Stimulated activated CD8-positive, alpha-beta memory T cell treated with anti-CD3 and anti-CD28 coated beads, Interleukin-7, amount 100 ng/mL, for 1 hour (primary cell): Measurements from ENCODE around the gene ESRRB.

Experiments used
- DNase-seq, 2 donors: peaks; one replicate each; pipeline ENCODE4 v3.0.0-alpha.2; 2020; ENCODE audit warnings: low read depth in 2 of 2

The ESRRB gene

DNA sequence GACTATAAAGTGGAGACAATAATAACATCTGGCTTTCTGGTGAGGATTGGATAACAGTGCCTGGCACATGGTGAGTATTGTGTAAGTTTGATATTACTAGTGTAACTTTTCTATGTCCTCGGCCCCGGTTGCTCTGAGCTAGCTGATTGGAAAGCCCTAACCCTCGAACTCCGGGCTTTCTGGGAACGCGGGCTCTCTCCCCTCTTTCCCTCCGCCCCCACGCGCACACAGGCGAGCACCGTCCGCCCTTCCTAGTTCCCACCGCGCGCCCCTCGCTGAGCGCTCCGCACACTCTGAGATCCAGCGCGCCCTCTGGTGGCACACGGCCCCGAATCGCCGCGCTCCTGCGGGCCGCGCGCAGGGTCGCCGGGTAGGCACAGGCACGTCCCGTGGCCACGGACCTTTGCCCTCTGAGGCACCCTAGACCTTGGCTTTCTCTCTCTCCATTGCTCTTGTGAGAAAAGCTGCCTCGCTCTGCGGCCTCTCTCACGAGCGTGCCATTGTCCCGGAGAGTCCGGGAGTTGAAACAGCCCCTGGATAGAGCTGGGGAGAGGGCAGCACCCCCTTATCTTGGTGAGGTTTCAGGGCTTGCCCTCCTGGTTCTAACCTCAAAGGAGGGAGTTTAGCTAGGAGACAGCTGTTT is 23.2 kb upstream of the ESRRB start:
- DNase-seq, result peak; percentile 15 to 16

DNA sequence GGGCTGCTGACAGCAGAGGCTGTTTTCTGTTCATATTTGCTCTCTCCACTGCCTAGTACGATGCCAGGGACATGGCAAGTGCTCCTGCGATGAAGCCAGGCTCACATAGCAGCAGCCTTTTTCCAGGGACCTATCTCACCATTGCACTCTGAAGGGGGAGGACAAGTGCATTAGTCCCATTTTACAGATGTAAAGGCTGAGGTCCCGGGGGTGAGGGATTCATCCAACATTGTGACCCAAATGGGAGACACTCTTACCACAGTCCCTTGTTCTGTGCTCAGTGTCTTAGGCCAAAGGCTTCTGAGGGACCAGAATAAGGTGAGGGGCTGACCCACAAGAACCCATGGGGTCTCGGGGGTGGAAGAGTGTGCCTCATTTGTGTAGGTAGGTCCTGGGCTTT is 21.6 kb upstream of the ESRRB start:
- no peak for DNase-seq

DNA sequence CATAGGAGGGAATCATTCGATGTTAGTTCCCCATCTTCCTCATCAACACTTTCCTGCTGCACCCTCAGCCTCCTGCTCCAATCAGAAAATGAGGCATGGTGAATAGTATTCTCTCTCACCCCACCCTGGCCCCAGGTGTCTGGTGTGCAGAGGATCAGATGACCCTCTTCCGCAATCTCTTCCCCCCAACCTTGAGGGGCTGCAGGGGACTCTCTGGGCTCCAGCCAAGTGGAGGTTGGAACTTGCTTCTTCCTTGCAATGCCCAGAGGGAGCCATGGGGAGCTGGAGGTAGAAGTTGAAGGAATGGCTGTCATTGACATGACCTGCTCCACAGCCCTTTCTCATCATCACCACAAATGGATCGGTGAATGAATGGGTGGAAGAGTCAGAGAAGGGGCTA is 20.2 kb upstream of the ESRRB start:
- no peak for DNase-seq

DNA sequence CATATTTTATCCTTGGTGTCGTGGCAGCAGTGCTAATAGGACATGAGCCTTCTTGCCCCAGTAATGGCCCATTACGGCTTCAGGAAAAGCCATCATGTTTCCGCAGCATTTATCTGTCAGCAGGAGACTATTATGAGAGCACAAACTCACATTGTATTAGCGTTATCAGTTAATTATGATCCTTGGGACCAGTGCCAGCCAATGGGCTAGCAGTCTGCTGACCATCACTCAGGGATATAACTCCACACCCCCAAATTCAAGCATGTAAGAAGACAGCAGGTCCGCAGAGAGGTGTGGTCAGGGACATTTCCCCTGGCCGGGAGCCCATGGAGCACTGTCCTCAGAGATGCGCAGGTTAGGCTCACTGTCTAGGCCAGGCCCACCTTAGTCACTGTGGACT is 4.9 kb upstream of the ESRRB start:
- no peak for DNase-seq

DNA sequence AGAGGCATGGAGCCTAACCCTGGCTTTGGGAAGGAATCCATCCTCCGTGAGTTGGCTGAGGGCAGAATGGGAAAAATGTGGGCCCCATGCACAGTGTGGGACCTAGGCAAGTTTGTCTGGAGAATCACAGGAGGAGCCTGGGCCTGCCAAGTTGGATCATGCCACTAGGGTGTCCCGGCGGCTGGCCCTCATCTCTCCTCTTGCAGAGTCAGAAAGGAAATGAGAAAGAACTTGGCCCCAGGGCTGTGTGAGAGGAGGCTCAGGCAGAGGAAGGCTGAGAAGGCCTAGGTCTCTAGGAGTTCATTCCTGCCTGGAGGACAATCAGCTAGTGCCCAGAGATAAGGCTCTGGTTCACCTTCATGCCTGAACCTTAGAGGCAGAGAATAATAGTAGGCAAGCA is 2.5 kb upstream of the ESRRB start:
- DNase-seq, result no peak

DNA sequence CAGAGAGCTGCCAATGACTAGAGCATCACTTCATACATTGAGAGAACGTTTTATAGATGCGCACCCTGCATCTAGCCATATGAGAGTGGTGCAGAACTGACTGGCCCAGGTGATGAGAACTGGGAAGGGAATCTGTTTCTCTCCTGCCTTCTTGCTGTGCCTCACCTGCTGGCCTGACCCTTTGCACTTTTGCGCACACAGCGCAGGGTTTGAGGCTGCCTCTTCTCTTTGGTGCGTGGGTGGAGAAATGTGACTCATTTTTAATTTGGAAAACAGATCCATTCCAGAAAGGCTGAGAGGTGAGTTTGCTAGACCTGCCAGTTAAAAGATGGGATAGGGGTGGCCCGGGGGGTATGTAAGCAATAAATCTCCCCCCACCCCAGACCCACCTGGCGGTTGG is 453 bp upstream of the ESRRB start:
- no peak for DNase-seq

DNA sequence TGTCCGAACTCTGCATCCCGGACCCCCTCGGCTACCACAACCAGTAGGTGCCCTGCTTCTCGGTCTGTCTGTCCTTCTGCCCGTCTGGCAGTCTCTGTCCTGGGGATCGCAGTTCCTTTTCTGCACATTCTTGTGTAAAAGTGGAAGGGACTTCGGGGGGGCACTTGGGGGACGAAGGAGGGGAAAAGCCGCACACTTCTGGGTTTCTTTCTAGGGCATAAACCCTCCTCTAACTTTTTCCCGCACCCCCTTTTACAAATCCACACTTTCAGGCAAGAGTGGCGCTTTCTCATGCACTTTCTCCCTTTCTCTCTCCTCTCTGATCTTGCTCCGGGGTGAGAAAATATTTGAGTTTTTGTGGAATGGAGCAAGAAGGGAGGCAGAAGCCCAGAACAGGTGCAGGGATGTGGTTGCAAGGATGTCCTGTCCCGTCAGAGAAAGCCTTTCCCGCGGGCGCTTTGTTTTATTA is 506 bp downstream of the ESRRB start:
- DNase-seq, result no peak

DNA sequence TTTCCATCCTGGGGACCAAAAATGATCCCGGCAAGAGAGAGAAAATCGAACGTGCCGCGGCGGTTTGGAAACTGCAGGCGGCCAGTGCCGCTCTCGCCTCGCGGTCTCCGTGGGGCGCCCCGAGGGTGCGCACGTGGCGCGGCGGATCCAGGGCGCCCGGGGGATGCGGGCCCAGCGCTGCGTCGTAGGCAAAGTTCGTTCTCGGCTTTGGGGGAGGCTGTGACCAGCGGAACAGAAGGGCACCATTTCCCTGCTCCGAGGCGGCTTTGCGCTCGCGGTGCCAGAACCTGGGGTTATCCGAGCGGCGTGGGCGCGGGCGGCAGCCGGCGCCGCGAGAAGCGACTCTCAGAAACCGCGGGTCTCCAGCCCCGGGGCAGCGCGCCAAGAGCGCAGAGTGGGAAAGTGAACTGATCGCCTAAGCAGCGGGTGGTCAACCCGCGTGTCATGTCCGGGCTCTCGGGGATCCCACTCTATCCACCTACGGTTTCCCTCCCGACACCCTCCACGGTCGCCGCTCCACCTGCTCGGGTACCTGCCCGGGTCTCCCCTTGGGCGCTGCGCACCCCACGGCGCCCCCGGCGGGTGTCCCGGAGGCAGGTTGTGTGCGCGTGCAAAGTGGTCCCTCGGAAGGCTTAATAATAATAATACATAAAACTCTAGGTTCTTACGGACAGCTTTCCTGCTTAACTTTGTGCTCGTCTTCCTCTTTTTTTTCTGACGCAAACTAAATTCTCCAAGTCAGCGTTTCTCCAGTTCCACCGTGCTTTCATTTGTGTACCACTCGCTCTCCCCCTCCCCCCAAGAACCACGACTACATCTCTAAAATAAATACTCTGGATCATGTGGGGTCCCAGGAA is 1.2 kb downstream of the ESRRB start:
- no peak for DNase-seq

DNA sequence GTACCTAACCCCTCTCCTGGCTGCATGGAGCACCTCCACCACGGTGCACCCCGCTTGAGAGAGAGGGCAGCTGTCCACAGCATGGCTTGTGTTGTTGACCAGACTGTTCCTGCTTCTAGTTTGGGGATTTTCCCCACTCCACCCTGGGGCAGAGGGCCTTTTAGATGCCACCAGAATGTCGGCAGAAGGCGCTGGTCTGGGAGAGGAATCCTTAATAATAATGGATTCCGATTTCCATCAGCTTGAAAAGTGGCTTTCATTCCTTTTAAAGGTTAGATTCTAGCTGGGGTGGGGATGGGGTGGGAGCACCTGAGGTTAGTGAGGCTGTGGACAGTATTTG is 1.8 kb downstream of the ESRRB start:
- DNase-seq, result no peak

DNA sequence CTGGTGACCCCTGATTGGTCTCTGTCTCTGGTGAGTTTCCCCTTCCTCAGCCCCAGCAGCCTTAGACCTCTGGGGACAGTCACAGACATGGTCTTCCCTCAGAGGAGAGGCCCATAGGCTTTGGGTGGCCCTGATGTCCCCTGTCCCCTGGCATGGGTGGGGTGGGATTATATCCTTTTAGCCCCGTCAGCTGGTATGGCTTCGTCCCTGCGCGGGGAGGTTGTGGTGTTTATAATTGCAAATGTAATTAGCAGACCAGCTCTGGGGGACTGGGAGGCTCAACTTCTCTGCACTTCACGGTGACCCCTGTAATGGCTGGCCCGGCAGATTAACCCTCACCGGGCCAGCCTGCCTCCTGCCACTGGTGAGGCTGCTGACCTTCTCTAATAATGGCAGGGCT is 5.1 kb downstream of the ESRRB start:
- DNase-seq, result no peak

DNA sequence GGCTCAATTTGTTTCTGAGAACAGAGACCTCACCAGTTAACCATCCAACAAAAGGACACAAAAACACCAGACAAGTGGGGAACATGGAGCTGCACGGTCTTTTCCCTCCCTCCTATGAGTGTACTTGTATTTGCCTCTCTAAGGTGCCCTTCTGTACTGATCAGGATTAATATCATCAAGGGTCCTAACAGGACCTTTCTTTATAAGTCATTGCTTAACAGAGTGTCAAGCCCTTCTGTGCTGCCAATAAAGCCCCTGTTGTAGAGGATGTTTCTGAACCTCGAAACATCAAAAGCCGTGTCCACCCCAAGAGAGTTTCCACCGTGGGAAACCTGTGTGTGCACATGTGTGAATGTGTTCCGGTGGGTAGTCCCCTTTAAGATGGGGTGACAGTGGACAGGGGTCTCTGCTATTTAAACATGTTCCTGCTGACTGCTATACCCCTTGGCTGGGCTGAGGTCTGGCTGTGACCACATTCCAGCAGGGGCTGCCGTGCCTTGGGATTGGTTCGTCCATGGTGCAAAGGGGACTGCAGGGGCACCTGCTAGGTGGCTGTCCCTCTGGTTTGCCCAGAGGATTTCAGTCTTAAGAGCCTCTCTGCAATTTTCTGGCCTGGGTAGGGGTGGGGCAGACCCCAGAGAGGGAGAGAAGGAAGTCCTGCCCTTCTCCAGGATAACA is 6.0 kb downstream of the ESRRB start:
- DNase-seq, result no peak

DNA sequence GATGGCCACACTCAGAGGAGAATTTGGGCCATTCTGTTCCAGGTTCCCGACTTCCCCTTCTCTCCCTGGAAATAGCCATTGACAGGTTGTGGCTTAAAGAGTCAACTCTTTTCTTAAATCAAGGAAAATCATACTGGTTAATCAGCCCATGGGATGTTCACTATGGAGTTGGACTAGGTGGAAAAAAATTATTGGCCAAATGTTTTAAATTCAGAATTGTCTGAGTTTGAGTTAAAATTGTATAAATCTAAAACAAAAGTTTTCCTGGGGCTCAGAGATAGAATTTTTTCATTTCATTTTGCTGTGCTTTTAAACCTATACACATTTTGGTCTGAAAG is 6.5 kb downstream of the ESRRB start:
- no peak for DNase-seq

DNA sequence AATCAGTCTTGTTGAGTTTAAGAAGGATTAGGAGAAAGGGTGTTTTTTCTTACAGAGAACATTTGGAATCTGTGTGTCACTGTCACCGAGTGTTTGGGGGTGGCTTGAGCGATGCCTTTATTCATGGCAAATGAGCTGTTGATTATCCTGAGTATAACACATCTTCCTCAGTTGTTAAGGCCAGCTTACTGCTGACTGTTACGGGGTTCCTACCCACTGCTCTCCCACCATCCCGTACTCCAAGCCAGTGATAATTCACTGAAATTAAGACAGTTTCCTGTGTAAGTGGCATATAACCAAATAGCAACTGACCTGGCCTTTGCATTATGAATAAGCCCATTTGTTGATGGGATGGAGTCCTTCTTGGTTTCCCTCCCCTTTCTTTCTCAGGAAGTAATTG is 9.5 kb downstream of the ESRRB start:
- DNase-seq, result no peak

DNA sequence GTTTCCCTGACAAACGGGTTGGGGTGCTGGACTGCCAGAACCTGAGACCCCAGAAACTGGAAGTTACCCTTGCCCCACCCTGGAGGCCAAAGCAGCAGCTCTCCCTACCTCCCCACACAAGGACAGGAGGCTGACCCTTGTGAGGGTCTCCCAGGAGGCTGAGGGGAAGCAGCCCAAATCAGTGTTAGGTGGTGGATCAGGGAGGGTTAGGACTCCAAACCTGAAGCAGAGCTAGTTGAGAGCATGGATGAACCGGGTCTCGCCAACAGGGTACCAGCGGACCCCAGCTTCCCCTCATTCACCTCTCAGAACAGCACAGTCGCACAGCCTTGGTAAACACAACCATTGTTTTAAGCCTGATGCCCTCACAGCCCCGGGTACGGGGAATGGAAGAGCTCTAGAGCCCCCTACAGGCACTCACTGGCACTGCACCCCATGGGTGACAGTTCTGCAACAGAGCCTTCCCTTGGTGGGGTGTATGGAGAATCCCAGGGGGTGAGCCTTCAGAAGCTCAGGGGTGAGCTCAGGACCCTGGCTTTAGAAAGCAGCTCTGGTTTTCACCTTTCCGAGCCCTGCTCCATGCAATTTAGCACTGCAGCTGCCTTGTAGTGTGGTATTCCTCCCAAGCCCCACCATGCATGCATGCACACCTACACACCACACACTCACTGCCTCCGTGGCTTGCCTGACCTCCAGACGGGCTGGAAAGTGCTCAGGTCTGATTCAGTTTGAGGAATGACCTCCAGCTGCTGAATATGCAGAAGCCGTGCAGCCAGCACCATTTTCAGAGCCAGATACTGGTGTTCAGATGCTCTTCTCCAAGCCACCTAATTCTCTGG is 11.2 kb downstream of the ESRRB start:
- peak; percentile 19 to 20 for DNase-seq

DNA sequence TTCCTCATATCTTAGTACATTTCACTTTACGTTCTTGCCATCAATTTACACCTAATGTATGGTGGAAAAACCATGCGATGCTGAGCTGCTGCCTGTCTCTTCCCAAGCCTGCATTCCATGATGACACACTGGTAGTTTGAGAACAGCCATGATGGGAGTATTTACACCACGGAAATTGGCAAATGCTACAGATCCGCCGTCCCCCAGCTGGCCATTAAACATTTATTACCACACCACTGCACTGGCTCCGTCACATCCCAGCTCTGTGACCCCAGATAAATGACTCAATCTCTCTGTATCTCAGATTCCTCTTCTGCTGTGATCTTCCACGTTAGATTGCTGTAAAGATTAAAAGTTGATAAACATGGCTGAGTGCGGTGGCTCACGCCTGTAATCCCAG is 13.9 kb downstream of the ESRRB start:
- no peak for DNase-seq

DNA sequence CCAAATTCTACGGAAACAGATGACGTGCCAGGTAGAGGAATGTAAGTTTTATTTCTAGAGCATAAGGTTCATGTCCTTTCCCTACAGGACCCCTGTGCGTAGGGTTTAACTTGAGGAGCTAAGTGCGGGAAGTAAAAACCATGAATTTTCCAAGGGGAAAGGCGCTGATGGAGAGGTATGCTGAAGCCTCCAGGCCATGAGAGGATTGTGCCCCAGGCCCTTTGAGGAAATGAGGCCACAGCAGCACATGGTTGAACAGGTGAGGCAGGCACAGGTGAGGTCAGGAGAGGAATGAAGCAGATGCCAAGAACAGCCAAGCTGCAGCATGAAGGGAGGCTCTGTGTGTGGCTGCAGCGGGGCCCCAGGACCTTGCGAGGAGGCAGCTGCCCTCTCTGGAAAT is 14.7 kb downstream of the ESRRB start:
- DNase-seq, result no peak

DNA sequence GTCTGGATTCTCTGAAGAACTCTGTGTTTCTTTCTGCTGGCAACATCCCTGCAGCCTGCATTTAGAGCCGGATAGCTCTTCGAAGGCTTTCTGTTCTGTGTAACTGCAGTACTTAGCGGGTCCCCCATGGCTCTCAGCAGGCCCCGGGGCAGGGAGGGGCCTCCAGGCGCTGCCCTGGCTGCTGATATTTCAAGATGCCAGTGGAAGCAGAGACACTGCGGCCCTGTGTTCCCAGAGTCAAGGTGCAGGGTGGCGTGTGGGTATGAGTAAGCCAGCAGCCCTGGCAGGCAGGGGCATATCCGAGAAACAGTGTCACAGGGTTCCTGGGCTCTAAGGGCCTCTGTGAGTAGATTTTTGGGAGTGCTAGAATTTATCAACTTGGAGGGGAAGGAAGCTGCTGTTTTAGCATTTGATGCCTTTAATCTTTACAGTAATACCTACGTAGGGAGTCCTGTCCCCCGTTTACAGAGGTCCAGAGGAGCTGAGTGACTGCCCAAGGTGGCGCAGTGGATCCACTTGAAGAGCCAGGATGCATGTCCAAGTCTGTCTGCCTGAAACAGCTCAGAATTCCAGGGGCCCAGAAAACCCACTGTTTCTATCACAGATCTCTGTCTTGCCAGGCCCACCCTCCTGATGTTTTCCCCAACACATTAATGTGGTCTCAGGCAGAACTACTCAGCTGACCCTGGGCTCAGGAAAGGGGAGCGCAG is 16.2 kb downstream of the ESRRB start:
- DNase-seq, result no peak

DNA sequence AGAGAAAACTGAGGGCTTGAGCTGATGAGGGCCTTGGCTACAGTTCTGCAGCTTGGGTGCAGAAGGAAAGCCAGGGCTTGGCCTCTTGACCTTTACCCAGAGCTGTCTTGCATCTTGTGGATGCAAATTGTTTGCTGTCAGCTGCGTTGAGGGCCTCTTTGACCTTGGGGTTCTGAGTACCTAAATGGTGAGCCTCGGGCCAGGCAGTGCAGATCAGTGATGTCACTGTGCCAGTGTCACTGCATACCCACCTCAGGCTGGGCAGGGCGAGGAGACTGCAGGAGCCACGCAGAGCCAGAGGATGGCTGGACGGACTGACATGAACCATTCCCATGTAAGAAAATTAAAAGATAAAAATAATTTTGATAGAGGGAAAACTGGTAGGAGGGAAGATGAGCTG is 18.6 kb downstream of the ESRRB start:
- no peak for DNase-seq

DNA sequence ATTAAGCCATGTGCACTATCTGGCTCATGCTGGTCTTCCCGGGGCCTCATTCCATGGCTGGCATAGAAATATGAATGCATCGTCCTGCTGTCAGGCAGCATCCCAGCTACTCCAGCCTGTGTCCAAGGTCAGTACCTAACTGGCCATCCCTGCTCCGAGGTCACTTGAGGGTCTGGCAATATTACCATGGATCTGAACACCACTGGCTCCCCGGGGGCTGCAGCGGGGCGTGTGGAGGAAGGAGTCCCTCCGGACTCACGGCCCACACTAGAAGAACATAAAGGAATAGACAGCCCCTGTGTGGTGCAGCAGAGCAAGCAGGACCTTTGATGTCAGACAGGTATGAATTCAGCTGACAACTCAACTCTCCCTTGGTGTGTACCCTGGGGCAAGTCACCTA is 19.2 kb downstream of the ESRRB start:
- no peak for DNase-seq

DNA sequence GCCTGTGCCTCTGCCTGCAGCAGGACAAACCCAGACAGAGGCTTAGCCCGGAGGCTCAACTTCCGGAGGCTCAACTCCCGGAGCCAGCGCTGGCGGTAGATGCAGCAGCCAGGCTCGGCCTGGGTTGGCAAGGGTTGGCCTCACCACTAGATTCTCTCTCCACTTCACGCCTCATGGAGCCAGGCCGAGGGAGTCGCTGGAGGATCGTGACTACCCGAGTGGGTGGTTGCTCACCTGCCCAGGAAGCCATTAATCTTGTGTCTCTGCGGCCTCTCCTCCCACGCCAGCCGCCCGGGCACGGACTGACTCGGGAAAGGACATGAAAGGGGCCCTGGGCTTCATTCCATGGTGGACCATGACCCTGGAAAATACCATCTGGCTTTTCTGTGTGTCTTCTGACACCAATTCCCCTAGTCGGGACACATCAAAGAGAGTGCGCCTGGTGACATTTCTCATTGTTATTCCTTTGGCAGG is 20.8 kb downstream of the ESRRB start:
- DNase-seq, result no peak

DNA sequence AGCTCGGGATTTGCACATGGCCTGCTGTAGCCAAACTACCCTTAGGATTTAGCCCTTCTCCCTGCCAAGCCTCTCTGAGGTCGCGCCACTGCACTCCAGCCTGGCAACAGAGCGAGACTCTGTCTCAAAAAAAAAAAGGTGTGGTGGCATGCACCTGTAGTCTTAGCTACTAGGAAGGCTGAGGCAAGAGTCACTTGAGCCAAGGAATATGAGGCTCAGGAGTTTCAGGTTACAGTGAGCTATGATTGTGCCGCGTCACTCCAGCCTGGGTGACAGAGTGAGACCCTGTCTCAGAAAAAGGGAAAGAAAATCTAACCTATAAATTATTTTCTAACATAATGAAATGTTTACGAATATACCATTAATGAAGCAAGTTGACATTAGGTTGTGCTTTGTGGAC is 29.7 kb downstream of the ESRRB start:
- no peak for DNase-seq
